Measurements from ENCODE around the gene UBXN10. TPM values are rescaled to one million over a fixed set of nuclear protein-coding genes. Genes with fewer than 3 reads are reported as not detected.

The UBXN10 gene
- polyA plus RNA-seq, 1 donor (not counting 4 experiments of a cell fraction or from before 2014, with no cell fraction given) = 0.05 TPM

DNA sequence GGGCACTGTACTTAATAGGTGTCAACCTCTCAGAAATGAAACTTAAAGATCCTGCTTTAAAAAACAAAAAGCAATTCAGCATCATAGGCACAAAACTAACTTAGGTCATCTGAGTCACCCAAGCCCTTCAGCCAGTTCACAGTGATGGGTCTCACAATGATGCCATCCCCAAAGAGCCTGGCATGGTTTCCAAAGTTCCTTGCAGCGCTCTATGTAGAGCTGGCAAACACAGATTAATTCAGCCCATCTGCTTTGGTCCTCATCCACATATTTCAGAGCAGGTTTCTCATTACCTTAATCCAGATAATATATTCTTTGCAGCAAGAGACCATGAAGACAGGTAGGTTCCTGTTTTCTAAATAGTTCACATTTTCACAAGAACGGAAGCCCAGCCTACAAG is 15.1 kb downstream of the UBXN10 start:
- TF ChIP-seq, protein P1, sequence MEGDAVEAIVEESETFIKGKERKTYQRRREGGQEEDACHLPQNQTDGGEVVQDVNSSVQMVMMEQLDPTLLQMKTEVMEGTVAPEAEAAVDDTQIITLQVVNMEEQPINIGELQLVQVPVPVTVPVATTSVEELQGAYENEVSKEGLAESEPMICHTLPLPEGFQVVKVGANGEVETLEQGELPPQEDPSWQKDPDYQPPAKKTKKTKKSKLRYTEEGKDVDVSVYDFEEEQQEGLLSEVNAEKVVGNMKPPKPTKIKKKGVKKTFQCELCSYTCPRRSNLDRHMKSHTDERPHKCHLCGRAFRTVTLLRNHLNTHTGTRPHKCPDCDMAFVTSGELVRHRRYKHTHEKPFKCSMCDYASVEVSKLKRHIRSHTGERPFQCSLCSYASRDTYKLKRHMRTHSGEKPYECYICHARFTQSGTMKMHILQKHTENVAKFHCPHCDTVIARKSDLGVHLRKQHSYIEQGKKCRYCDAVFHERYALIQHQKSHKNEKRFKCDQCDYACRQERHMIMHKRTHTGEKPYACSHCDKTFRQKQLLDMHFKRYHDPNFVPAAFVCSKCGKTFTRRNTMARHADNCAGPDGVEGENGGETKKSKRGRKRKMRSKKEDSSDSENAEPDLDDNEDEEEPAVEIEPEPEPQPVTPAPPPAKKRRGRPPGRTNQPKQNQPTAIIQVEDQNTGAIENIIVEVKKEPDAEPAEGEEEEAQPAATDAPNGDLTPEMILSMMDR (optimal IDR thresholded peaks at IDR 0.05 in 1 of 3, IDR thresholded peaks at IDR 0.05 in 1 of 3, conservative IDR thresholded peaks at IDR 0.05 in 1 of 3; ENCODE audit: extremely low read depth in 1 of 3, insufficient read depth in 2 of 3, low read length in 3 of 3) = no peak
- no peak for TF ChIP-seq EZH2 (IDR thresholded peaks at IDR 0.05; ENCODE audit: low read length)
- H3K4me1 ChIP-seq (ENCODE audit: control insufficient read depth, extremely low read depth, insufficient read depth, low read length) = peaks cover 6% of the 10 kb centered on the region
- H3K9ac ChIP-seq (ENCODE audit: control insufficient read depth, extremely low read depth, insufficient read depth, low read length) = no peak overlapping the region
- no peaks in the 10 kb centered on the region for H3K79me2 ChIP-seq (ENCODE audit: control insufficient read depth, insufficient read depth, low read length)
- no peaks in the 10 kb centered on the region for H3K36me3 ChIP-seq (ENCODE audit: control insufficient read depth in 2 of 2, extremely low read depth in 1 of 2, insufficient read depth in 2 of 2, low read length in 2 of 2)
- no peak overlapping the region for H3K27ac ChIP-seq (ENCODE audit: control insufficient read depth, insufficient read depth, low read length)
- H3K4me3 ChIP-seq (ENCODE audit: control insufficient read depth in 2 of 3, extremely low read depth in 1 of 3, insufficient read depth in 2 of 3, low read depth in 1 of 3, low read length in 3 of 3) = no peak overlapping the region
- H3K27me3 ChIP-seq (ENCODE audit: control insufficient read depth, extremely low read depth, insufficient read depth, low read length) = peaks cover 4% of the 10 kb centered on the region
- H3K4me2 ChIP-seq (ENCODE audit: control insufficient read depth, extremely low read depth, insufficient read depth, low read depth, low read length) = no peak overlapping the region
- H3K9me1 ChIP-seq (ENCODE audit: control insufficient read depth, extremely low read depth, insufficient read depth, low read length) = no peaks in the 10 kb centered on the region
- H4K20me1 ChIP-seq (ENCODE audit: control insufficient read depth, extremely low read depth, insufficient read depth, low read length) = no peaks in the 10 kb centered on the region
- no peak overlapping the region for H2AFZ ChIP-seq (ENCODE audit: control insufficient read depth, low read length)
- DNase-seq (ENCODE audit: low read depth, low spot score) (no peak), FAIRE-seq (no peak)
- dilution Hi-C loops (cut with MboI; ENCODE audit: extremely low pct_ligation_motif_present, low sequenced_read_pairs) = no loop called here
- H3K9me3 ChIP-seq (ENCODE audit: control insufficient read depth, low read depth, low read length) = no peaks in the 10 kb centered on the region

DNA sequence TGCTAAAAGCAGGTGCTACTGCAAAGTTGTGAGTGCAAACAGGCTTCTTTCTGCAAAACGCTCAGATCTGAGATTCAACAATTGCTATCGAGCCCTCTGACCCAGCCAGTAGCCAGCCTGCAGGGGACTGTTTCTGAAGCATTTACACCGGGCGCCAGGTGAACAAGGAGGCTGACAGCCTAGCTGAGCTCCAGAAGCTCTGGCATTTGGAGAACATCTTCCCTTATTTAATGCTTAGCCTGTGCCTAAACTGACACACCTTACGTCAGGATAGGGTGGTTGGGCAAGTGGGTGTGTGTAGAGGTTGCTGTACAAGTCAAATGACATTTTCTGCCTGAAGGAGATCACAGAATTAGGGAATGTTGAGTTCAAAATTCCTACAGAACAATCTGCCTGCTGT is 16.3 kb downstream of the UBXN10 start:
- Histone ChIP-seq H2AFZ (ENCODE audit: control insufficient read depth, low read length) (no peak overlapping the region), H3K9me3 (ENCODE audit: control insufficient read depth, low read depth, low read length) (no peaks in the 10 kb centered on the region), H3K79me2 (ENCODE audit: control insufficient read depth, insufficient read depth, low read length) (no peaks in the 10 kb centered on the region), H3K9me1 (ENCODE audit: control insufficient read depth, extremely low read depth, insufficient read depth, low read length) (no peaks in the 10 kb centered on the region), H4K20me1 (ENCODE audit: control insufficient read depth, extremely low read depth, insufficient read depth, low read length) (no peaks in the 10 kb centered on the region), H3K27me3 (ENCODE audit: control insufficient read depth, extremely low read depth, insufficient read depth, low read length) (peaks cover 4% of the 10 kb centered on the region), H3K36me3 (ENCODE audit: control insufficient read depth in 2 of 2, extremely low read depth in 1 of 2, insufficient read depth in 2 of 2, low read length in 2 of 2) (no peaks in the 10 kb centered on the region), H3K4me1 (ENCODE audit: control insufficient read depth, extremely low read depth, insufficient read depth, low read length) (peaks cover 6% of the 10 kb centered on the region), H3K4me2 (ENCODE audit: control insufficient read depth, extremely low read depth, insufficient read depth, low read depth, low read length) (no peak overlapping the region), H3K27ac (ENCODE audit: control insufficient read depth, insufficient read depth, low read length) (no peak overlapping the region), H3K4me3 (ENCODE audit: control insufficient read depth in 2 of 3, extremely low read depth in 1 of 3, insufficient read depth in 2 of 3, low read depth in 1 of 3, low read length in 3 of 3) (no peak overlapping the region), H3K9ac (ENCODE audit: control insufficient read depth, extremely low read depth, insufficient read depth, low read length) (no peak overlapping the region)
- DNase-seq (ENCODE audit: low read depth, low spot score) (no peak), FAIRE-seq (no peak)
- dilution Hi-C loops (cut with MboI; ENCODE audit: extremely low pct_ligation_motif_present, low sequenced_read_pairs) = no loop called here
- no peak for TF ChIP-seq EZH2 (IDR thresholded peaks at IDR 0.05; ENCODE audit: low read length)
- TF ChIP-seq, protein P1 (optimal IDR thresholded peaks at IDR 0.05 in 1 of 3, IDR thresholded peaks at IDR 0.05 in 1 of 3, conservative IDR thresholded peaks at IDR 0.05 in 1 of 3; ENCODE audit: extremely low read depth in 1 of 3, insufficient read depth in 2 of 3, low read length in 3 of 3) = no peak
